Measurements from ENCODE around the gene SPINT2.
A peak's percentile ranks its signal among the peaks of the same experiment; 100 is the strongest.
"Not testable (repeated sequence)": the region's sequence is repeated elsewhere in the genome, so short reads cannot be mapped to it uniquely, and the experiment has no call there.

SPINT2 gene

GRCh38 chr19:38243279-38243673 is 21.1 kb upstream of the SPINT2 start:
- DNase-seq: no peak

- no peak for DNase-seq
Measured at GRCh38 chr19:38245826-38246498, 18.4 kb upstream of the SPINT2 start.

- no peak for DNase-seq
Measured at GRCh38 chr19:38247126-38247525, 17.2 kb upstream of the SPINT2 start.

- no peak for DNase-seq
Measured at GRCh38 chr19:38247734-38248268, 16.6 kb upstream of the SPINT2 start.

- DNase-seq: no peak
Measured at GRCh38 chr19:38248421-38248820, 16.0 kb upstream of the SPINT2 start.

- no peak for DNase-seq
Measured at GRCh38 chr19:38250428-38250820, 13.9 kb upstream of the SPINT2 start.

- DNase-seq: no peak
Measured at GRCh38 chr19:38250821-38251563, 13.4 kb upstream of the SPINT2 start.

GRCh38 chr19:38251564-38252051 is 12.8 kb upstream of the SPINT2 start:
- DNase-seq: no peak

- DNase-seq: no peak
Measured at GRCh38 chr19:38252385-38252784, 12.0 kb upstream of the SPINT2 start.

- no peak for DNase-seq
Measured at GRCh38 chr19:38252941-38253691, 11.3 kb upstream of the SPINT2 start.

GRCh38 chr19:38253788-38254187 is 10.6 kb upstream of the SPINT2 start:
- no peak for DNase-seq

- no peak for DNase-seq
Measured at GRCh38 chr19:38255383-38256014, 8.9 kb upstream of the SPINT2 start.

GRCh38 chr19:38261942-38262341 is 2.4 kb upstream of the SPINT2 start:
- DNase-seq: not testable (repeated sequence)

- DNase-seq: no peak
Measured at GRCh38 chr19:38262585-38263268, 1.6 kb upstream of the SPINT2 start.

GRCh38 chr19:38263689-38264485 is 486 bp upstream of the SPINT2 start:
- DNase-seq: no peak

GRCh38 chr19:38265213-38265861 is 964 bp downstream of the SPINT2 start:
- DNase-seq: no peak

- DNase-seq: no peak
Measured at GRCh38 chr19:38265921-38266429, 1.6 kb downstream of the SPINT2 start.

GRCh38 chr19:38266981-38267597 is 2.7 kb downstream of the SPINT2 start:
- DNase-seq: peak; percentile 46

GRCh38 chr19:38267761-38268483 is 3.5 kb downstream of the SPINT2 start:
- no peak for DNase-seq

Measured in amniotic stem cell (primary cell).